Upper lobe of right lung (tissue), 1 donor: ENCODE data around the gene FAM181A. TPM values are rescaled to one million over a fixed set of nuclear protein-coding genes. Genes with fewer than 3 reads are reported as not detected.

ENCODE experiments used
- ATAC-seq: fragments of 200-7000 bp; cut with Tn5 transposase; one replicate; pipeline ENCODE4 v1.9.1; 2020; ENCODE audit warnings: mild to moderate bottlenecking, moderate library complexity
- DNase-seq: peaks from one replicate; pipeline ENCODE4 v3.0.0-alpha.2; 2020
- H3K27ac ChIP-seq: fragments of 200-600 bp; one replicate; pipeline ENCODE4 v1.8.0; 2022
- H3K27me3 ChIP-seq: fragments of 200-600 bp; one replicate; pipeline ENCODE4 v1.8.0; 2022; ENCODE audit warnings: mild to moderate bottlenecking
- H3K36me3 ChIP-seq: fragments of 200-600 bp; one replicate; pipeline ENCODE4 v1.8.0; 2022
- H3K4me1 ChIP-seq: fragments of 200-600 bp; one replicate; pipeline ENCODE4 v1.8.0; 2022
- H3K4me3 ChIP-seq: fragments of 200-600 bp; one replicate; pipeline ENCODE4 v1.8.0; 2022; ENCODE audit warnings: mild to moderate bottlenecking
- H3K9me3 ChIP-seq: fragments of 200-600 bp; one replicate; pipeline ENCODE4 v1.8.0; 2022
- CTCF ChIP-seq: fragments of 200-600 bp; IDR thresholded peaks from one replicate; pipeline ENCODE4 v1.8.0; 2022; ENCODE audit warnings: antibody characterized with exemption
- intact Hi-C: fragments of 100-400 bp; cut with DNase I; formaldehyde crosslinking; loops from one replicate; pipeline ENCODE4 v1.11.0; 2022
- total RNA-seq: library from RNA; stranded (reverse); fragmentation: NEBNext Ultra II Directional; extraction: Animal tissue kit (Norgen Biotek cat#: 25700); gene quantifications from one replicate; pipeline ENCODE4 v1.2.1, GENCODE V29; 2021
- donor health status: DM: no; HTN: yes; CAD: no; lungs with severe emphysema.

FAM181A gene
- total RNA-seq, 1 donor from 2014 or later = 3.5 TPM

- DNase-seq (no peak), ATAC-seq (no peak)
- Histone ChIP-seq H3K27me3 (no peaks in the 10 kb centered on the region), H3K9me3 (no peaks in the 10 kb centered on the region), H3K4me3 (no peak overlapping the region), H3K4me1 (peaks cover 20% of the 10 kb centered on the region), H3K36me3 (no peaks in the 10 kb centered on the region), H3K27ac (no peak overlapping the region)
- no peak for TF ChIP-seq CTCF
- intact Hi-C loops = no loop called here
These were observed 26.8 kb downstream of the FAM181A start for GRCh38 chr14:93953739-93954515.

- ATAC-seq = no peak
- no peak overlapping the region for H3K27ac ChIP-seq
- H3K27me3 ChIP-seq = no peaks in the 10 kb centered on the region
- no peak for TF ChIP-seq CTCF
- H3K9me3 ChIP-seq = no peaks in the 10 kb centered on the region
- intact Hi-C loops = no loop called here
- H3K36me3 ChIP-seq = no peaks in the 10 kb centered on the region
- H3K4me3 ChIP-seq = no peak overlapping the region
- no peak for DNase-seq
- peaks cover 24% of the 10 kb centered on the region for H3K4me1 ChIP-seq
These were observed 27.3 kb downstream of the FAM181A start for GRCh38 chr14:93954516-93954830.

- Histone ChIP-seq H3K27ac (peak overlapping the region; percentile 76), H3K4me3 (peak overlapping the region; percentile 25)
These were observed 28.0 kb downstream of the FAM181A start for GRCh38 chr14:93954900-93955849.

GRCh38 chr14:93955850-93956481 is 28.8 kb downstream of the FAM181A start:
- peak overlapping the region; percentile 25 for H3K4me3 ChIP-seq
- no peak for DNase-seq
- intact Hi-C loops = no loop called here
- H3K9me3 ChIP-seq = no peaks in the 10 kb centered on the region
- TF ChIP-seq CTCF = no peak
- ATAC-seq = no peak
- no peaks in the 10 kb centered on the region for H3K36me3 ChIP-seq
- peaks cover 24% of the 10 kb centered on the region for H3K4me1 ChIP-seq
- peak overlapping the region; percentile 76 for H3K27ac ChIP-seq
- no peaks in the 10 kb centered on the region for H3K27me3 ChIP-seq

More at GRCh38 chr14:93954900-93955849, 28.0 kb downstream of the FAM181A start:
- Histone ChIP-seq H3K4me1 (peaks cover 24% of the 10 kb centered on the region), H3K36me3 (no peaks in the 10 kb centered on the region), H3K27me3 (no peaks in the 10 kb centered on the region), H3K9me3 (no peaks in the 10 kb centered on the region)
- peak; percentile 79 for DNase-seq
- intact Hi-C loops = no loop called here
- ATAC-seq = peak; percentile 80
- TF ChIP-seq CTCF = no peak

GRCh38 chr14:93956514-93957332 is 29.6 kb downstream of the FAM181A start:
- H3K9me3 ChIP-seq = no peaks in the 10 kb centered on the region
- no peak for DNase-seq
- no peaks in the 10 kb centered on the region for H3K36me3 ChIP-seq
- H3K4me3 ChIP-seq = no peak overlapping the region
- H3K27me3 ChIP-seq = no peaks in the 10 kb centered on the region
- no peak for TF ChIP-seq CTCF
- peaks cover 24% of the 10 kb centered on the region for H3K4me1 ChIP-seq
- intact Hi-C loops = no loop called here
- H3K27ac ChIP-seq = no peak overlapping the region
- no peak for ATAC-seq
